HPDE6-E6E7 (cell line): ENCODE results near the gene AUTS2.

Experiments used
- DNase-seq: peaks from one replicate; pipeline ENCODE4 v3.0.0; 2011; ENCODE audit warnings: missing footprints; ENCODE audit errors: extremely low spot score

Gene AUTS2

GRCh38 chr7:70035519-70035918 lies 437.2 kb downstream of the AUTS2 start:
- no peak for DNase-seq

- no peak for DNase-seq
These were observed 437.7 kb downstream of the AUTS2 start for GRCh38 chr7:70035955-70036354.

GRCh38 chr7:70036695-70037094 lies 438.4 kb downstream of the AUTS2 start:
- no peak for DNase-seq

GRCh38 chr7:70037171-70037933 lies 439.1 kb downstream of the AUTS2 start:
- no peak for DNase-seq

- DNase-seq = no peak
These were observed 441.8 kb downstream of the AUTS2 start for GRCh38 chr7:70040051-70040450.

GRCh38 chr7:70040970-70041766 lies 442.9 kb downstream of the AUTS2 start:
- DNase-seq = no peak

GRCh38 chr7:70042533-70042932 lies 444.3 kb downstream of the AUTS2 start:
- no peak for DNase-seq

- no peak for DNase-seq
These were observed 444.8 kb downstream of the AUTS2 start for GRCh38 chr7:70043015-70043538.

GRCh38 chr7:70044064-70044463 lies 445.8 kb downstream of the AUTS2 start:
- DNase-seq = no peak

GRCh38 chr7:70044525-70044924 lies 446.2 kb downstream of the AUTS2 start:
- no peak for DNase-seq

GRCh38 chr7:70044981-70045380 lies 446.7 kb downstream of the AUTS2 start:
- DNase-seq = no peak

GRCh38 chr7:70047384-70047783 lies 449.1 kb downstream of the AUTS2 start:
- no peak for DNase-seq

- DNase-seq = no peak
These were observed 449.7 kb downstream of the AUTS2 start for GRCh38 chr7:70047891-70048448.

- no peak for DNase-seq
These were observed 453.5 kb downstream of the AUTS2 start for GRCh38 chr7:70051726-70052125.

GRCh38 chr7:70052691-70053090 lies 454.4 kb downstream of the AUTS2 start:
- no peak for DNase-seq

GRCh38 chr7:70053421-70053820 lies 455.1 kb downstream of the AUTS2 start:
- no peak for DNase-seq

- no peak for DNase-seq
These were observed 455.7 kb downstream of the AUTS2 start for GRCh38 chr7:70053989-70054388.

GRCh38 chr7:70056363-70056762 lies 458.1 kb downstream of the AUTS2 start:
- DNase-seq = no peak

GRCh38 chr7:70060298-70061068 lies 462.2 kb downstream of the AUTS2 start:
- DNase-seq = no peak

GRCh38 chr7:70063371-70063770 lies 465.1 kb downstream of the AUTS2 start:
- DNase-seq = no peak

- DNase-seq = no peak
These were observed 465.7 kb downstream of the AUTS2 start for GRCh38 chr7:70063927-70064326.

GRCh38 chr7:70066844-70067243 lies 468.6 kb downstream of the AUTS2 start:
- no peak for DNase-seq
